K562 (cell line): Measurements from ENCODE around the gene PACS2. TPM values are rescaled to one million over a fixed set of nuclear protein-coding genes. Genes with fewer than 3 reads are reported as not detected.

ENCODE experiments used
- MGA ChIP-seq: fragments of 450-650 bp; IDR thresholded peaks from 2 replicates; pipeline ENCODE4 v1.6.1; 2016; ENCODE audit warnings: mild to moderate bottlenecking, moderate library complexity
- polyA plus RNA-seq, 8 experiments: library from polyadenylated mRNA; depleted of rRNA in 4 of 8; stranded (reverse) in 5 of 8; unstranded in 3 of 8; fragments of >200 nt; fragmentation: Nextera tagmentation in 2 of 8; fragmentation: Illumina TruSeq in 1 of 8; extraction: Ambion mirVana in 2 of 8; extraction: Trizol in 1 of 8; gene quantifications; 2 replicates each; pipeline versions ENCODE4 v1.2.1 to v1.2.3, GENCODE V29; 2011 to 2014; ENCODE audit warnings: inconsistent platforms in 1 of 8, missing spikeins in 1 of 8
- total RNA-seq, 7 experiments: library from RNA; depleted of rRNA in 6 of 7; stranded (reverse); fragments of >200 nt in 6 of 7; fragmentation: Illumina TruSeq in 2 of 7; extraction: Trizol in 2 of 7; gene quantifications; 2 replicates each; pipeline versions ENCODE4 v1.2.1 to v1.2.3, GENCODE V29; 2011 to 2021; ENCODE audit warnings: low replicate concordance in 1 of 7

PACS2 gene
- total and polyA plus RNA-seq, 9 of the 15 experiments (the other 6 are each of a cell fraction or from before 2014, with no cell fraction given): 0.11 to 20.8 (median 9.9) TPM

DNA sequence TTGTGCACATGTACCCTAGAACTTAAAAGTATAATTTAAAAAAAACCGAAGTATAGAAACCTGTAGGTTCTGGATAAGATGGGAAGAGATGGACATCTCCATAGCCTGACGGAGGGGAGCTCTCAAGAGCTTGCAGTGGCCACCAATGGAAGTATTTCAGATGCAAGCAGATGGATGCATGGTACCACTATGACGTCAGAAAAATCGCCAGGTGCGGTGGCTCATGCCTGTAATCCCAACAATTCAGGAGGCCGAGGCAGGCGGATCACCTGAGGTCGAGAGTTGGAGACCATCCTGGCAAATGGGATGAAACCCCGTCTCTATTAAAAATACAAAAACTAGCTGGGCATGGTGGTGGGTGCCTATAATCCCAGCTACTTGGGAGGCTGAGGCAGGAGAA, 87.2 kb downstream of the PACS2 start (continued):
- TF ChIP-seq MGA: peak; percentile 81
